MM.1S (cell line): ENCODE results near the gene STK10.
"Not testable (repeated sequence)": the region's sequence is repeated elsewhere in the genome, so short reads cannot be mapped to it uniquely, and the experiment has no call there.

Source experiments
- DNase-seq: peaks from one replicate; pipeline ENCODE4 v3.0.0-alpha.2; 2015
- H2AFZ ChIP-seq: fragments of 300-600 bp; sonication (generic); 2 replicates; pipeline ENCODE4 v1.6.0; 2016; ENCODE audit warnings: antibody characterized with exemption, low read length
- H3F3A ChIP-seq: fragments of 300-600 bp; sonication (generic); 2 replicates; pipeline ENCODE4 v1.6.1; 2016; ENCODE audit warnings: mild to moderate bottlenecking, antibody characterized with exemption, low read length, moderate library complexity, mixed read lengths; ENCODE audit not compliant: insufficient read depth
- H3K27ac ChIP-seq: fragments of 300-600 bp; sonication (generic); 2 replicates; pipeline ENCODE4 v1.5.1; 2016; ENCODE audit warnings: mild to moderate bottlenecking, low read length
- H3K27me3 ChIP-seq: fragments of 300-600 bp; sonication (generic); replicated peaks from 2 replicates; pipeline ENCODE4 v1.6.0; 2016; ENCODE audit warnings: low read length; ENCODE audit not compliant: insufficient read depth
- H3K36me3 ChIP-seq: fragments of 300-600 bp; sonication (generic); replicated peaks from 2 replicates; pipeline ENCODE4 v1.6.1; 2016; ENCODE audit warnings: mild to moderate bottlenecking, low read length, mixed read lengths; ENCODE audit not compliant: insufficient read depth
- H3K4me1 ChIP-seq: fragments of 300-600 bp; sonication (generic); 2 replicates; pipeline ENCODE4 v1.6.1; 2016; ENCODE audit warnings: low read length, mixed read lengths
- H3K4me2 ChIP-seq: fragments of 300-600 bp; sonication (generic); 2 replicates; pipeline ENCODE4 v1.6.0; 2016; ENCODE audit warnings: low read depth, low read length
- H3K4me3 ChIP-seq: fragments of 300-600 bp; sonication (generic); 2 replicates; pipeline ENCODE4 v1.5.1; 2016; ENCODE audit warnings: low read length, mixed read lengths
- H3K79me2 ChIP-seq: fragments of 300-600 bp; sonication (generic); 2 replicates; pipeline ENCODE4 v1.6.1; 2016; ENCODE audit warnings: mixed run types, low read length, mixed read lengths
- H3K9ac ChIP-seq: fragments of 300-600 bp; sonication (generic); 2 replicates; pipeline ENCODE4 v1.6.1; 2016; ENCODE audit warnings: low read length, mixed read lengths
- H3K9me2 ChIP-seq: fragments of 300-600 bp; sonication (generic); replicated peaks from 2 replicates; pipeline ENCODE4 v1.6.1; 2016; ENCODE audit warnings: mild to moderate bottlenecking, low read length, mixed read lengths; ENCODE audit not compliant: insufficient read depth
- H3K9me3 ChIP-seq: fragments of 300-600 bp; sonication (generic); replicated peaks from 2 replicates; pipeline ENCODE4 v1.6.1; 2016; ENCODE audit warnings: mild to moderate bottlenecking, low read length, mixed read lengths; ENCODE audit not compliant: insufficient read depth
- H4K20me1 ChIP-seq: fragments of 300-600 bp; sonication (generic); 2 replicates; pipeline ENCODE4 v1.6.1; 2016; ENCODE audit warnings: mild to moderate bottlenecking, low read length, moderate library complexity, mixed read lengths; ENCODE audit not compliant: insufficient read depth
- CTCF ChIP-seq: fragments of 300-600 bp; sonication (generic); IDR thresholded peaks from 2 replicates; pipeline ENCODE4 v1.5.1; 2016; ENCODE audit warnings: antibody characterized with exemption, low read length, mixed read lengths
- EZH2 ChIP-seq: fragments of 300-600 bp; sonication (generic); optimal IDR thresholded peaks from 2 replicates; pipeline ENCODE3; 2017; ENCODE audit warnings: low read depth, mild to moderate bottlenecking, antibody characterized with exemption, low read length, mixed read lengths
- EZH2phosphoT487 ChIP-seq: fragments of 300-600 bp; sonication (generic); IDR thresholded peaks from 2 replicates; pipeline ENCODE4 v1.6.1; 2018; ENCODE audit warnings: antibody characterized with exemption, low read length

The STK10 gene

GRCh38 chr5:172029876-172030275 lies 158.1 kb downstream of the STK10 start:
- no peaks in the 10 kb centered on the region for H3K79me2 ChIP-seq
- H3K9me2 ChIP-seq: no peaks in the 10 kb centered on the region
- no peak for DNase-seq
- no peaks in the 10 kb centered on the region for H4K20me1 ChIP-seq
- no peak overlapping the region for H3K9ac ChIP-seq
- H3K4me1 ChIP-seq: peaks cover 5% of the 10 kb centered on the region
- no peak for TF ChIP-seq EZH2
- no peak for TF ChIP-seq EZH2phosphoT487
- no peak for TF ChIP-seq CTCF
- no peaks in the 10 kb centered on the region for H3F3A ChIP-seq
- H3K4me3 ChIP-seq: no peak overlapping the region
- no peak overlapping the region for H3K4me2 ChIP-seq
- no peaks in the 10 kb centered on the region for H3K36me3 ChIP-seq
- no peak overlapping the region for H3K27ac ChIP-seq
- no peaks in the 10 kb centered on the region for H3K9me3 ChIP-seq
- H2AFZ ChIP-seq: no peak overlapping the region
- no peaks in the 10 kb centered on the region for H3K27me3 ChIP-seq

DNA sequence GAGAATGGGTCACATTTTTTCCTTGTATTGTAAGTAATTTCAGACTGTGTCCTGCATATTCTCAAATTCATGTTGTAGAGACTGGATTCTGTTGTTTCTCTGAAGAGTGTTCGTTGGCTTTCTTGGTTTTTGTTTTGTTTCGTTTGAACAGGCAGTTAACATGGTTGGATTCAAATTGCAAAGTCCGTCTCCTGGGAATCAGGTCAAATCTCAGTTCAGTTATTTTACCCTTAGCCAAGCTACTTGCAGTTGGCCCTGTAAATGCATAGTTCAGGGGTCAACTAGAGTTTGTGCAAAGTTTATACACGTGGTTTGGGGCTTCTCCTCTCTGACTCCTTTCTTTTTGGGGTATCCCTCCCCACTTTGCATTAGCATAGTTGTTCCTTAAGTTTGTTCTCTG lies 159.9 kb downstream of the STK10 start:
- no peak for TF ChIP-seq EZH2
- no peak for TF ChIP-seq EZH2phosphoT487
- TF ChIP-seq CTCF: no peak
- H3K36me3 ChIP-seq: no peaks in the 10 kb centered on the region
- H3K9me3 ChIP-seq: no peaks in the 10 kb centered on the region
- no peak overlapping the region for H3K4me3 ChIP-seq
- no peak overlapping the region for H3K27ac ChIP-seq
- no peak overlapping the region for H3K4me2 ChIP-seq
- no peaks in the 10 kb centered on the region for H3K4me1 ChIP-seq
- H2AFZ ChIP-seq: no peak overlapping the region
- no peaks in the 10 kb centered on the region for H3K79me2 ChIP-seq
- H3F3A ChIP-seq: no peaks in the 10 kb centered on the region
- no peak for DNase-seq
- no peaks in the 10 kb centered on the region for H3K27me3 ChIP-seq
- no peaks in the 10 kb centered on the region for H4K20me1 ChIP-seq
- no peaks in the 10 kb centered on the region for H3K9me2 ChIP-seq
- no peak overlapping the region for H3K9ac ChIP-seq

- H3K9me2 ChIP-seq, H3K4me1 ChIP-seq, H3F3A ChIP-seq, H3K36me3 ChIP-seq, DNase-seq, H3K27ac ChIP-seq, H4K20me1 ChIP-seq, H3K79me2 ChIP-seq, H3K9ac ChIP-seq, H3K9me3 ChIP-seq, H3K27me3 ChIP-seq, H2AFZ ChIP-seq, H3K4me3 ChIP-seq, H3K4me2 ChIP-seq: not testable (repeated sequence)
Measured at GRCh38 chr5:172020110-172020786, 167.8 kb downstream of the STK10 start.

DNA sequence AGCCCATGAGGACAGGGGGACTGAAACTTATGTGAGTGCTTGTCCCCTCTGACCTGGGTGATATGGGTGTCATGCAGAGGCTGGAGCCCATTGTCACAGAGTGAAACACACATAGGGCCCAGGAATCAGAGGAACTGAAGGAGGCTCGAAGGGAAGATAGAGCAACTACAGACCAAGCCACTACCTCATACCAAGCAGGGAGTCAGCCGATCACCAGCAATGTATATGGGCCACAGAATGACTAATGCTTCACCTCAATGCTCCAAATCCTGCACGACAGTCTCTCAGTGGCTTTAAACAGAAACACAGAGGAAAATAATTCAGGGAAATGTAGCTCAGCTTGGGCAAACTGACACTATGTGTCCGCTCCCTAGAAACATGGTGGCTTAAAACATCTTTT lies 172.7 kb downstream of the STK10 start:
- Histone ChIP-seq H3K4me3 (no peak overlapping the region), H3K36me3 (no peaks in the 10 kb centered on the region), H3K27ac (no peak overlapping the region), H3K9ac (no peak overlapping the region), H3F3A (no peaks in the 10 kb centered on the region), H3K9me3 (no peaks in the 10 kb centered on the region), H3K27me3 (no peaks in the 10 kb centered on the region), H4K20me1 (no peaks in the 10 kb centered on the region), H3K9me2 (no peaks in the 10 kb centered on the region), H3K79me2 (no peaks in the 10 kb centered on the region), H2AFZ (no peak overlapping the region), H3K4me1 (no peaks in the 10 kb centered on the region), H3K4me2 (no peak overlapping the region)
- TF ChIP-seq EZH2: no peak
- TF ChIP-seq EZH2phosphoT487: no peak
- no peak for TF ChIP-seq CTCF
- DNase-seq: no peak
